Keratinocyte (primary cell): Measurements from ENCODE around the gene ODAD4.

Experiments used
- EZH2 ChIP-seq: IDR thresholded peaks from one replicate; pipeline ENCODE4 v1.6.1; 2012; ENCODE audit warnings: inconsistent platforms, mild to moderate bottlenecking, low read length, moderate library complexity
- TF ChIP-seq, protein P1 (sequence below), 3 experiments: IDR thresholded peaks in 1 of 3; conservative IDR thresholded peaks in 1 of 3; optimal IDR thresholded peaks in 1 of 3; 2 replicates in 2 of 3; 3 replicates in 1 of 3; pipeline versions ENCODE3 to v1.5.1; 2011; ENCODE audit warnings: low read length in 3 of 3, mild to moderate bottlenecking in 3 of 3, moderate library complexity in 2 of 3, control low read depth in 1 of 3, inconsistent platforms in 1 of 3; ENCODE audit not compliant: insufficient read depth in 2 of 3; ENCODE audit errors: extremely low read depth in 1 of 3

DNA sequence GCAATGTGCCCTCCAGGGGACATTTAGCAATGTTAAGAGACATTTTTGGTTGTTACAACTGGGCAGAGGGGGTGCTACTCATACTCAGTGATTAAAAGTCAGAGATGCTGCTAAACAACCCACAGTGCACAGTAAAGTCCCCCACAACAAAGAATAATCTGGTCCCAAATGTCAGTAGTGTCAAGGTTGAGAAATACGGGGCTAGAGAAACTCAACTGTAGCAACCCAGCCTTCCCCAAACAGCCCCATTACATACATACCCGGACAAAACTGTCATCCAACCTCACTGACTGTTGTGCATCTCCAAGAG lies 66.4 kb downstream of the ODAD4 start:
- TF ChIP-seq EZH2 = no peak
- TF ChIP-seq, protein P1, sequence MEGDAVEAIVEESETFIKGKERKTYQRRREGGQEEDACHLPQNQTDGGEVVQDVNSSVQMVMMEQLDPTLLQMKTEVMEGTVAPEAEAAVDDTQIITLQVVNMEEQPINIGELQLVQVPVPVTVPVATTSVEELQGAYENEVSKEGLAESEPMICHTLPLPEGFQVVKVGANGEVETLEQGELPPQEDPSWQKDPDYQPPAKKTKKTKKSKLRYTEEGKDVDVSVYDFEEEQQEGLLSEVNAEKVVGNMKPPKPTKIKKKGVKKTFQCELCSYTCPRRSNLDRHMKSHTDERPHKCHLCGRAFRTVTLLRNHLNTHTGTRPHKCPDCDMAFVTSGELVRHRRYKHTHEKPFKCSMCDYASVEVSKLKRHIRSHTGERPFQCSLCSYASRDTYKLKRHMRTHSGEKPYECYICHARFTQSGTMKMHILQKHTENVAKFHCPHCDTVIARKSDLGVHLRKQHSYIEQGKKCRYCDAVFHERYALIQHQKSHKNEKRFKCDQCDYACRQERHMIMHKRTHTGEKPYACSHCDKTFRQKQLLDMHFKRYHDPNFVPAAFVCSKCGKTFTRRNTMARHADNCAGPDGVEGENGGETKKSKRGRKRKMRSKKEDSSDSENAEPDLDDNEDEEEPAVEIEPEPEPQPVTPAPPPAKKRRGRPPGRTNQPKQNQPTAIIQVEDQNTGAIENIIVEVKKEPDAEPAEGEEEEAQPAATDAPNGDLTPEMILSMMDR (optimal IDR thresholded peaks at IDR 0.05 in 1 of 3, IDR thresholded peaks at IDR 0.05 in 1 of 3, conservative IDR thresholded peaks at IDR 0.05 in 1 of 3; ENCODE audit: extremely low read depth in 1 of 3, insufficient read depth in 2 of 3, low read length in 3 of 3) = no peak
